Measurements from ENCODE around the gene SIRT7.

SIRT7 gene

DNA sequence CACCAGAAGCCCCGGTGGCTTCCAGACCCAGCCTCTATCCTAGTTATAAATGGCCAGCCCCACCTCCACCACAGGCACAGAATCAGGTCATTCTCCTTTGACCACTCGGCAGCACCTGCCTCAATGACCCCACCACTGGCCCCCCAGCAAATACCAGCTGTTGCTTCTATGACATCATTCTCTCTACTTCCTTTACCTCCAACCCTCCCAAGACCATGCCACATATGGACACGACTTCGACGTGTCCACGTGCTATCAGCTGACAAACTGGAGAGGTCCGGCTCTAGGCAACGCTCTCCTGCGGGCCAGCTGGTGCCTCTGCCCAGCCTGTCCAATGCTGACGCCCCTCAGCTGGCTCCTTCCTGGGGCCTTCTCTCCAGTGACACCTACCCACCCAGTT lies 32.5 kb downstream of the SIRT7 start:
- DNase-seq = no peak

DNA sequence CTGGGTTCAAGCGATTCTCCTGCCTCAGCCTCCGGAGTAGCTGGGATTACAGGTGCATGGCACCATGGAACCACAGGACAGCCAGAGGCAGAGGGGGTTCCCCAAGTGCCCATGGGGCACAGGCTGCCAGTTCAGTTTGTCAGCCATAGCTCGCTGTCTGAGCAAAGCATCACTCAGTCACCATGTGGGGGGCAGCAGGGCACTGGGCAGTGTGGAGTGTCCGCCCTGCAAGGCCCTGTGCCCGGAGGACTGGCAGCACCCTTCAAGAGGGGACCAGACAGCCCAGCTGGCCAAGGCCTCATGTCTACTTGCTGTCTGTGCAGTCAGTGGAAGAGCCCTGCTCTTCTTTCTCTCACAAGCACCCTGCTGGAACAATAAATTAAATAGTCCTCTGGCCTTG lies 33.0 kb downstream of the SIRT7 start:
- no peak for DNase-seq

DNA sequence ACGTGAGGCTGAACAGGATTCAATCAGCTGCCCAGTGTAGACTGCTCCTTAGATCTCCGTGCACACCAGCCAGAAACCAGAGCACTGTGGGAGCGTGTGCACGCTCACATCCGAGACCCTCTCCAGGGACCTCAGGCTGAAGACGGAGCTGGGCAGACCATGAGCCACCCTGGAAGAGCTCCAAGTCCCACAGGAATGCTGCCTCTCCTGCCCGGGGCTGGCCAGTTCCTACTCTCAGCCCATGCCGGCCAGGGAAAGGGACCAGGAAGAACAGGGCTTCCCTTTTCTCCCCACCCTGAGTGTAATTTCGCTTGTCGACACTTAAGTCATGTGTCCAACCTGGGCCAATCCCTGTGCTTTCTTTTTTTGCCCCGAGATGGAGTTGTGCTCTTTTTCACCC lies 33.5 kb downstream of the SIRT7 start:
- DNase-seq = no peak

DNA sequence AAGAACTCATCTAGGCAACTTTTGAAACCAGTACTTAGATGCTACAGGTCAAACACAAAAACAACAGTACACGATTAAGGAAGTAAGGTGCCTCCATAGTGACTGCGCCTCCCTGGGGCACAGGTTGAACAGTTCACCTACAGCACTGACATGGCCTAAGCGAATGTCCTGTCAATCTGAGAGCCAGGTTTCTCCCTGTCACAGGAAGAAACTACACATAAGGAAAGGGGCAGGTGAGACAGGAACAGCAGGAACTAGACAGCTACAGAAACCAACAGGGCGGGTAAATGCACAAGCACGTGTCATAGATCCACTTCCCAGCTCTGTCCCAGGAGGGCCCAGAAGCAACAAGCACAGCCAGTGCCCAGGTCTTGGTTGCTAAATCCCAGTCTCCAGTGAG lies 38.9 kb downstream of the SIRT7 start:
- no peak for DNase-seq

DNA sequence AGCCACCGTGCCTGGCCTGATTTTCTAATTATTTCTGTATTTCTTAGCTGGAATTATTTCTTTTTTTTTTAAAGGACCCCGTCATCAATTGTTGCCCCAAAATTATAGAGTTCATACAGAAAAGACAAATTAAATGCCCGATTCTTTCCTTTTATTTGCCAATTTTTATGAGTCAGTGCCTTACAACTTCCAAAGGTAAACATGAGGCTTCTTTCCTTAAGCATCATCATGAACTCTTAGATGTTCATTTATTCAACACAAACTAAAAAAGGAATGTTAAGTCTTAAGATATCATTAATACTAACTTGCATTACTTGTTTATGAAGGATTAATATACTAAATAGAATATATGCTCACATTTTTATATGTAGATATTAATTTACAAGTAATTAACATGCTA lies 39.7 kb downstream of the SIRT7 start:
- DNase-seq = no peak

DNA sequence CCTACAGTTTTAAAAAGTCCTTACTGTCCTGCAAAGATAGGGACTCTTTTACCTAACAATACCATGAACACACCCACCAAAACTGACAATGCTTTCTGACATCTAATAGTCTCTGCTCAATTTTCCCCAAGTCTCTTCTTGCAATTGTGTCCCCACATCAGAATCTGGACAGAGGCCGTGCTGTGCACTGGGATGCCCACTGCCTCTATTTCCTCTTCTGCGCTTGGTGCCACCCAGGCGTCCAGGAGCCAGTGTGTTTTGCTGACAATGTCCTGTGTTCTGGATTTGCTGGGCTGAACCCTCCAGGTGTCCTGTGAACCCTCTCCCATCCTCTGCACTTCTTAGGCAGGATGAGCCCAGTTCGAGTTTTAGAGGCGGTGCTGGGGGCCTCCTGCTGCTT lies 40.4 kb downstream of the SIRT7 start:
- no peak for DNase-seq

DNA sequence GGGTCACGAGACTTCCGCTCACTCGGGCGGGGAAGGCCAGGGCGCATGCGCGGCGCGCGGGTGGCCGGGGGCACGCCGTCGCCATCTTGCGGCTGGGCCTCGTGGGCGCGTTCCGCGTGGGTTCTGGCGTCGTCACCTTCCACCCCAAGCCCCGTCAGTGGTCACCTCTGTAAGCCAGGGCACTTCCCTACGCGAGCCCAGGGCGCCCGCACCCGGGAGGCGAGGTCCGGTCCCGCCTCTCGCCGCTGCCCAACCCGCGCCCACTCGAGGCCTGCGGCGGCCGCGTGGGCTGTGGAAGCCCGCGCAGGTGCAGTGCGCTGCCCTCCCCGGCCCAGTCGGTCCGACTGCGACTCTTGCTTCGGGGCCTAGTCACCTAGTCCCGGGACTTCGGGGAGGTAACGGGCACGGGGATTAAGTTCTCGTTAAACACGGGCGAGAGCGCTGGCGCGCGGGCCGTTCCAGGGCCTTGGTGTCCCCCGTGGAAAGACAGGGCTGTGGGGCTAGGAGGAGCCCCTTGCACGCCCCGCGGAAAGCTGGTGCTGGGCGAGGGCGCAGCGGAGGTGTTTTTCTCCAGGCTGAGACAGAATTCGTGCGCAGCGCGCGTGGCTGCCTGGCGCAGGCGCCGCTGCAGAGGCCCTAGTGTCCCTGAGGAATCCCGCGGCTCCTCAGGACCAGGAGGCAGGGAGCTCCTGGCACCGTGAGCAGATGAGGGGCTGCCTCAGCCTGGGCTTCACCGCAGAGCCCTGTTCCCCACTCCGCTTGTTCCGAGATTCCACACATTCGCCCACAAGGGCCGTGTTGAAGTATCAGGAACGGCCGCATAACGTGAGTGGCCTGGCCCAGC lies 46.4 kb downstream of the SIRT7 start:
- DNase-seq = peak; percentile 97

DNA sequence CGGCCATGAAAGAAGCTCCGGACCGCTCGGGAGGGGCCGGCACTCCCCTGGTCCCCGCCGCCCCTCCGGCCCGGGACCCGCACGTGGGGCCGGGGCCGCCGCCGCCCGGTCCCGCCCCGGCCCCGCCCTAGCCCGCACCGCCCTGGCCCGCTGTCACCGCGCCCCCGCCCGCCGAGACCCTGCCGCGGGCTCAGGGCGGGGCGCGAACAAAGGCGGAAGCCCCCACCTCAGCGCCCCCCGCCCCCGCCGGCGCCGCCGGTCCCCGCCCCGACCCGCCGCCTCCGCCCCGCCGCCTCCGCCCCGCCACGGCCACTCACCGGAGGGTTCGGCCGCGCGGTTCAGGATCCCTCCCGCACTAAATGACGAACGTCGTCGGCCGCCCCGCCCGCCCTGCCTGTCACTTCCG lies 47.0 kb downstream of the SIRT7 start, which contains the start of gene ARHGDIA:
TSS of gene ARHGDIA (minus strand) at position 357 of the 406 bp plus-strand sequence. CDS start 1,407 bp downstream, outside the sequence.
- no peak for DNase-seq

DNA sequence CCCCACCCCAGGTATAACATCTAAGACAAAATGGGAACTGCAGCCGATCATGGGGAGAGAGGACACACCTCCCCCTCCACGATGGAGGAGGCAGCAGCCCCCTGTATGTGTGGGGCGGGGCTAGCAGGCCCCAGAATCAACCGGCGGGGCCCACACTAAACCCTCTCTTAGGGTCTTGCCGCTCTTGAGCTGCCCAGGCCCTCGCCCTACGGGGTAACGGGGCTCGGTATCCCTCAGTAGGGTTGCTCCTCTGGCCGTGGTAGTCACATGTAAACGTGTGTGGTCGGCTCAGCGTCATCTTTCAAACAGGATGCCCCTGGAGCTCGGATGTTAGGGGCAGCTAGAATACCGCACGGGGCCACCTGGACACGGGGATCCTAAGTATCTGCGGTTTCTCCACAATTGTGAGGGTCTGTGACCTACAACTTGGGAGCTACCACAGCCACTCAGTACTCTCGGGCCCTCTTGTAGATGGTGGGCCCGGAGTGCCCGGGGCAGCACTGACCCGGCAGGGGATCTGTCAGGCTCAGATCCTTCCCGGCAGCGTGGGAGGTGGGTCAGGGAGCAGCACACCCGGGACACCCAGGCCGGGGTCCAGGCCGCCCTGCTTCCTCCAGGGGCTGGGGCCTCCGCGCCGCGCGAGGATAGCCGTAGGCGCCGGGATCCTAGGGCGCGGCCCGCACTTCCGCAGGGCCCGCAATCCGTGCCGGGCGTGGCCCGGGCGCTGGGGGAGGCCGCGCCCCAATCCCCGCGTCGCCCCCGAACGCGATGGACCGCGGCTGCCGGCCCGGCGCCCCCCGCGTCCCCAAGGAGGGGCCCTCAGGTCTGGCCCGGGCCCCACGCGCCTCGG lies 47.6 kb downstream of the SIRT7 start:
- DNase-seq = peak; percentile 59

DNA sequence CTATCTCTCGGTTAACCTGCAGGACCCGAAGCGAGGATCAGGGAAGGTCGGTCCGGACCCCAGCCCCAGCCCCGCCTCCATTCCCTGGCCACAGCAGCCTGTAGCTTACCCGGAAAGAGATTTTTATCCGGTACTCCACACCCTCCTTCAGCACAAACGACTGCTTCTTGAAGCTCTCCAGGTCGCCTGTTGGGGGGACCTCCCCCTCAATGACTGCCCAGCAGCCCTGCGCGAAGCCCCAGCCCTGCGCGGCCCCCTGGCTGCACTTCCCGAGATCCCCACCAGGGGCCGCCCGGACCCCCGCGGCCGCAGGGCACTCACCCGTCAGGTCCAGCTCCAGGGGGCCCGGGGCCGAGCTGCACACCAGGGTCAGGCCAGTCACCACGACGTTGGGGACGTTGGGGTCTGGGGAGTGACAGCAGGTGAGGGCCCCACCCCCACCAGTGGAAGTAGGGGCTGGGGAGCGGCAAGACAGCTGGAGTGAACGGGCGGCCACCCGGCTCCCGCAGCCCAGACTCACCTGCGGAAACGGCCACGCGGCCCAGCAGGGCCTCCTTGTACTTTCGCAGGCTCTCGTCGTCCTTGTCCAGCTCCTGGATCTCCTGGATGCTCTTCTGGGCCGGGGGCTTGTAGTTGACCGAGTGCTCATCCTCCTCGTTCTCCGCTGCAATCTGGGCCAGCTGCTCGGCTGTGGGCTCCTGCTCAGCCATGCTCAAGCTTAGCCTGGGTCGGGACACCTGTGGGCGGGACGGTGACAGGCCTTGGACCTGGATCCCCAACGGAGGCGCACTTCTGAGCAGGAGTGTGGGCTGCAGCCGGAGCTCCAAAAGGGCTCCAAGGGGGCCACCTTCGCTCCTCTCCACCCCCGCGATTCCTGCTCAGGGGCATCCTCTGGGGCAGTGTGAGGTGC lies 48.5 kb downstream of the SIRT7 start:
- DNase-seq = peak; percentile 61

DNA sequence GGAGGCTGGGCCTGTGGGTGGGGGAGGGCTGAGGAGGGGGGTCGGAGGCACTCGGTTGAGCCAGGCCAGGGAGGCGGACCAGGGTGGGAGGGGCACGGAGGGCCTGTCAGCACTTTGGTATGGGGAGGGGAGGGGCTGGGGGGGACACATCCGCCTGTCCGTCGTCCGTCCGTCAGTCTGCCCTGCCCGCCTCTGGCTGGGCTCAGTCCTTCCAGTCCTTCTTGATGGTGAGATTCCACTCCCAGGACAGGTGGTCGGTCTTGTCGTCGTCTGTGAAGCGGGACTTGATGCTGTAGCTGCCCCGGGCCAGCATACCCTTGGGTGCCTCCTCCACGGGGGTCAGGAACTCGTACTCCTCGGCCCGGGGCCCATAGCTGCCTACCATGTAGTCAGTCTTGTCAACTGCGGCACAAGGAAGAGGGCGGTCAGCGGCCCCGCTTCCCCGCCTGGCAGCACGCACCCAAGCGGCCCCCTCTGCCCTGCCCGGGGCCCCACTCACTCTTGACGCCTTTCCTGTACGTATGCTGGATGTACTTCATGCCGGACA lies 49.2 kb downstream of the SIRT7 start:
- DNase-seq = peak; percentile 22

DNA sequence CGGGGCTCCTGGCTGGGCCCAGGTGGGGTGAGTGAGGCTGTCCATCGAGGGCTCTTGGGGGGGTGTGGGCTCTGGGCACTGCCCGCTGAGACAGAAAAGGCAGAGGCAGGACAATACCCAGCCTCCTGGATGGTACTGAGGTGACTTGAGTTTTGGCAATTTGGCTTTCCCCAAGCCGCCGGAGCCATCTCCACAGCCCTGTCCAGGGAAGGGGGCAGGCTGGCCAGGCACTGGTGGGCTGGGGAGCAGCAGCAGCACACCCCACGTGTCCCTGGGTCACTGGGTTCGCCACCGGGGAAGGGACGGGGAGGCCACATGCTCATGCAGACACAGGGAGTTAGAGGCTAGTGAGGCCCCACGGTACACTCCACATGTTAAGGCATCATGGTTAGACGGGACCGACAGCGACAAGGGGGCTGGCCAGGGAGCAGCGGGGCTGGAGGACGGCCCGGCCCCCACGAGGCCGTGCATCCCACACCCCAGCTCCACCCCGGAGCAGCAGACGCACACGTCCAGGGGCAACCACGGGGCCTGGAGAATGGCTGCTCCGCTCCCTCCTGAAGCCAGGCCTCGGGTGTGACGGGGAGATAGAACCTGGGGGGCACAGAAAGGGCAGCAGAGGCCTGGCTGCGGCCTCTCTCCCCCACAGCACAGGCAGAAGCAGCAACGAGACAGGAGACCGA lies 49.8 kb downstream of the SIRT7 start:
- peak; percentile 22 for DNase-seq

DNA sequence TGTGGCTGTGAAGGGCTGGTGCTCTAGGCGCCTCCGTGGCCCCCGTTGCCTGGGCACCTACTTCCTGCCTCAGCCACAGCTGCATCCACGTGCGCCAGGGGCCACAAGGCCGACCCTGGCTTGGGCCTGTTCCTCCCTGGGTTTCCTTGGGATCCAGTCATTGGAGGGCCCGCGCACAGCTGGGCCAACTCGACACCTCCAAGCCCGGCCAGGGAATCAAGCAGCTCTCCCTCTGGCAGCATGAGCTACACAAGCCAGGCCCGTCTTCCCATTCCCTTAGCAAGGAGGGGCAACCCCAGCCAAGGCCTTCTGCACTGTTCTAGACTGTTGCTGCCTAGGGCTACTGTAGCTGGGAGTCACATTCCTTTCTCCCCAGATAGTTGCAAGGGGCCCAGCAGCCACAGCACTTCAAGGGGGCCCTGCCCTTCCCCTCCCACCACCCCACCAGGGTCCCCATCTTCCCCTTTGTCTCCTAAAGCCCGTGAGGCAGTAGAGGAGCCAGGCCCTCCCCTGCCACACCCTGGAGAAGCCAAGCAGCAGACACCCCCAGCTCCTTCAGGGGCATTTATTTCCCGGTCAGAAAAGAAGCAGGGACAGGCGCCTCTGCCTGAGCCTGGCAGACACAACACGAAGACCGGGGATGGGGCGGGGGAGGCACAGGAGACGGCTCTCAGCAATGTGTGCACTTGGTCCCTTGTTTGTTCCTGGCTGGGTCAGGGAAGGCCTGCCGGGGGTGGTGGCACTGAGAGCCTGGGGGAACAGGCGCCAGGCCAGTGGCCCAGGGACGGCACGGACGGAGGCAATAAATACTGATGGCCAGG lies 50.6 kb downstream of the SIRT7 start:
- DNase-seq = peak; percentile 38

DNA sequence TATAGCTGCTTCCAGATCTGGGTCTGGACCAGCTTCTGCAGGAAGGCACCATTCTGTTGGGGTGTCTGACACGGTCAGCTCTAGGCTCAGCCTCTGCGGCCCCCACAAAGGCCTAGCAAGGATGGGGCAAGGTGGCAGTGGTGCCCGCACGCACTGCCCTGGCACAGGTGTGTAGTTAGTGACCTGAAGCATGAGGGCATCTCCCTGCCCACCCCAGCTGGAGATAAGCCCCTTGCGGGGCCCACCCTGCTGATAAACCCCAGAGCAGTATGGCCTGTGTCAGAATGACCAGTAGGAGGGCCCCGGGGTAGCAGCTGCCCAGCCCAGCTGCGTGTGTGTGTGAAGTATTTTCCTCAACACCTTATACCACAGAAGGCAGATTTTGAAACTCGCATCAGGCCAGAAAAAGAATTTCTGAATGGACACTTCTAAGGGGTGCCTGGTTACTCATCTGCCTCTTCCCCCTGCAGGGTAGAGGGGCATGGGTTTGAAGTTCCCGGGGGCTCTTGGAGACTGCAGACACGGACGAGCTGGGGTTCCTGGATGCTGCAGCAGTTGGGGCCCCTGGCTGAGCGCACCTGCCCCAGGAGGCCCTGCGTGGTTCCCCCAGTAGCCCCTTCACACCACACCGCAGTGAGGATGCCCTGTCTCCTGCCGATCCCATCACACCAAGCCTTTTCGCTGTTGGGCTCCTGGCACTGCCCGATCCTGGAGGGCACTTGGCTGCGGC lies 51.4 kb downstream of the SIRT7 start:
- DNase-seq = peak; percentile 25

DNA sequence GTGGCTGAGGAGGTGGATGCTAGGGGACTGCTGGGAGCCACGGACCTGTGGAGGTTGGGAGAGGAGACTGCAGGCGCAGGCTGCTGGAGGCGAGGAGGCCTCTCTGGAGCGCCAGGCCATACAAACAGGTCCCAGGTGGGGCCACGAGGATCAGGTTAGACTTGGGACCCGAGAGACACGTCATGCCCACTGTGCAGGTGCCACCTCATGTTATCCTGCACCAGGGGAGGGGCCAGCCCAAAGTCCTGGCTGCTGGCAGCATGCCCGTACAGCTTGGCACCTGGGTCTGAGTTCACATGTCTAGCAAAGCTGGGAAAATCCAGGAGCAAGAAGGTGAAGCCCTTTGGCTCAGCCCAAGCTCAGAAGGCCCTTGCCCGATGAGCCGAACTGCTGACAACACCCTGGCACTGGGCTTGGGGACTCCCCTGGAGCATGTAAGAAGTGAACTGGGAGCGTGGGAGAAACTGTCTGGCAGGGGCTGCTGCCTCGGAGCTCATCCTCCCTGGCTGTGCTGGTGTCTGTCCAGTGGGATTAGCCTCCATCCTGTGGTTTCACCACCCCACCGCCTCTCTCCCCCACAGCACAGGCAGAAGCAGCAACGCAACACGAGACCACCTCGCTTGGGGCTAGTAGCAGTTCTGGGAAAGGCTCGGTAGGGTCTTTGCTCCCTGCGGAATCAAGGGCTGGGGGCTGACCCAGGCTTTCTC lies 52.1 kb downstream of the SIRT7 start:
- DNase-seq = peak; percentile 32

DNA sequence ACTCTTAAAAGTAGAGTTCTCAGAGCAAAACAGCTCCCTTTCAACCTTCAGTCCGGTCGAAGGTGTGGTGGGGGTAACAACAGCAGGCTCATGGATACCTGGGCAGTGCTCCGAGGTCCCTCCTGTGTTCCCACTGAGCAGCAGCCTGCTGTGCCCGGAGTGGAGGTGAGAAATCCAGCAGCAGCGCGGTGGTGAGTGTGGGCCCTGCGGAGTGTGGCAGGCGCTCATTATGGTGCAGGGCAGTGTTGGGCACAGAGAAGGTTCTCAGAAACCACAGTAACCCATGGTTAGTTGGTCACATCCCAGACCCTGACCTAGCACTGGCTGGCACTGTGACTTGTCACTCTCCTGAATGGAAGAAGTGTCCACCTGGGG lies 52.6 kb downstream of the SIRT7 start:
- DNase-seq = no peak

DNA sequence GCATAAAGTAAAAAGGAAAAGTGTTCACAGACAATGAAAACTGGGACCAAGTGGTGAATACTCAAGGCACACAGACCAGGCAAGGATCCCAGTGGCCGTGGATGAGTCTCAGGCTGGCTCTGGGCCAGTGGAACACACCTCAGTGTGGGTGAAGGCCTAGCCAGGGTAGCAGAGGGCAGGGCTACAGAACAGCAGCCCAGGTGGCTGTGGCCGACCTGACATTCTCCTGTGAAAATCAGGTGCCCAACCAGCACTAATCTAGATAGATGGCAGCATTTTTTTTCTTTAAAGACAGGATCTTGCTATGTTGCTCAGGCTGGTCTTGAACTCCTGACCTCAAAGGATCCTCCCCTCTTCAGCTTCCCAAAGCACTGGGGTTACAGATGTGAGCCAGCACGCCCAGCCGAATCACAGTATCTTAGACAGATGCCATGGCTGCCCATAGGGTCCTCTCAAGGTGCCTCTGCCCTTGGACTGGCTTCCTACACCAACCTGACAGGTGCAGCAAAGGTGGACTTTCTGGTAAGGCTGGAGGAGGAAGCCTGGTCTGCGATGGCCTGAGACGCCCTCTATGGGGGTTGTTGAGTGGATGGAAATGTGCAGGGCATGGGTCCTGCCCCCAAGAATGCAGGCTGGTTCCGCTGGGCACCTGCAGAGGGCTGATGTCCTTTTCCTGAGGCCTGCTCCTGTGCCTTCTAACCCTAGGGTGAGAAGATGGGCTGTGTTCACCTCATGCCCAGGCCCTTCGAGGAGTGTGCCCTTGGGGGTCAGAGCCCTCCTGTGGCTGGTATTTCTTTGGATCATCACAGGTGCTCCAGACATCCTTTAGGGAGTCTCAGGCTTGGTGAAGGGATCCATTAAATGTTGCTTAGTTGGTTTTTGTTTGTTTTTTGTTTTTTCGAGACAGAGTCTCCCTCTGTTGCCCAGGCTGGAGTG lies 53.9 kb downstream of the SIRT7 start:
- DNase-seq = no peak

DNA sequence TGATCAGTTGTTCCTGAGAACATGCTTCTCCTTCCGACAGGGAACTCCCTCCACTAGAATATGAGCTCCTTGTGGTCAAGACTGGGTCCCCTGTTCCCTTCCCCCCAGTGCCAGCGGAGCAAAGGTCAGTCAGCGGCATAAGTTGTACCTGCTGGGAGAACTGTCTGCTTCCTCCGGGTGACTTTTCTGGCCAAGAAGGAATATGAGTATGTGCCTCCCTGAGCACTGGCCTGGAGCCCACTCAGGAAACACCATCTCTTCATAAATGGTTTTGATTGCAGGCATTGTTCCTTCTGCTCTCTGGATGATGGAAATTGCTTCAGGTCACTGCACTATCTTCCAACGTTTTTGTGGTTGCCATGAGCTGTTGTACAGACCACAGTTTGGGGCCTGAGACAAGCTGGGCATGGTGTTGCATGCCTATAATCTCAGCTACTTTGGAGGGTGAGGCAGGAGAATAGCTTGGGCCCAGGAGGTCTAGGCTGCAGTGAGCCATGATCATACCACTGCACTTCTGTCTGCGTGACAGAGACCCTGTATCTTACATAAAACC lies 54.8 kb downstream of the SIRT7 start:
- no peak for DNase-seq
